K562 (cell line): ENCODE results near the gene TMEM187. TPM values are rescaled to one million over a fixed set of nuclear protein-coding genes. Genes with fewer than 3 reads are reported as not detected.

ENCODE experiments used
- ADNP ChIP-seq: fragments of 200-800 bp; sonication (Bioruptor generic); IDR thresholded peaks from 2 replicates; pipeline ENCODE4 v1.6.1; 2016; ENCODE audit warnings: missing genetic modification characterization, missing compliant biosample characterization
- C11orf30 ChIP-seq: fragments of 450-650 bp; IDR thresholded peaks from 2 replicates; pipeline ENCODE4 v1.6.1; 2016; ENCODE audit warnings: low read depth, mild to moderate bottlenecking
- CBFA2T3 ChIP-seq: fragments of 450-650 bp; IDR thresholded peaks from 2 replicates; pipeline ENCODE4 v1.6.1; 2017
- CCAR2 ChIP-seq: fragments of 200-400 bp; formaldehyde crosslinking; IDR thresholded peaks from 2 replicates; pipeline ENCODE4 v1.6.1; 2017; ENCODE audit warnings: mild to moderate bottlenecking, low read depth, low read length
- COPS2 ChIP-seq: fragments of 450-650 bp; conservative IDR thresholded peaks from 2 replicates; pipeline ENCODE4 v1.6.1; 2016; ENCODE audit warnings: mild to moderate bottlenecking, moderate library complexity
- DMBX1 ChIP-seq: fragments of 250-450 bp; sonication (Bioruptor Pico); IDR thresholded peaks from 2 replicates; pipeline ENCODE4 v1.8.0; 2022; ENCODE audit warnings: inconsistent platforms, mild to moderate bottlenecking, moderate library complexity, borderline replicate concordance
- EHMT2 ChIP-seq: fragments of 450-650 bp; IDR thresholded peaks from 2 replicates; pipeline ENCODE4 v1.6.1; 2018; ENCODE audit warnings: antibody characterized with exemption
- HDAC6 ChIP-seq: IDR thresholded peaks from 2 replicates; pipeline ENCODE4 v1.6.1; 2012; ENCODE audit warnings: low read depth, mild to moderate bottlenecking, control low read depth, inconsistent platforms, low read length, moderate library complexity
- HNRNPUL1 ChIP-seq: fragments of 200-400 bp; formaldehyde crosslinking; IDR thresholded peaks from 2 replicates; pipeline ENCODE4 v1.6.1; 2017; ENCODE audit warnings: low read length
- ILK ChIP-seq: fragments of 450-650 bp; IDR thresholded peaks from 2 replicates; pipeline ENCODE4 v1.6.1; 2016; ENCODE audit warnings: missing genetic modification characterization, low read depth, mild to moderate bottlenecking, missing compliant biosample characterization, moderate library complexity, borderline replicate concordance
- MEIS2 ChIP-seq: fragments of 450-650 bp; IDR thresholded peaks from 2 replicates; pipeline ENCODE4 v1.6.1; 2014; ENCODE audit warnings: mild to moderate bottlenecking; ENCODE audit not compliant: partially characterized antibody
- MTA1 ChIP-seq: fragments of 450-650 bp; IDR thresholded peaks from 2 replicates; pipeline ENCODE4 v1.6.1; 2017; ENCODE audit warnings: borderline replicate concordance
- MTA3 ChIP-seq: fragments of 450-650 bp; formaldehyde crosslinking; IDR thresholded peaks from 2 replicates; pipeline ENCODE4 v1.6.1; 2017; ENCODE audit warnings: mild to moderate bottlenecking, borderline replicate concordance
- NRF1 ChIP-seq, 2 experiments: fragments of 450-650 bp; IDR thresholded peaks in 1 of 2; conservative IDR thresholded peaks in 1 of 2; 2 replicates each; pipeline ENCODE4 v1.6.1; 2014; ENCODE audit warnings: mild to moderate bottlenecking in 2 of 2
- PTRF ChIP-seq: fragments of 450-650 bp; IDR thresholded peaks from 2 replicates; pipeline ENCODE4 v1.6.1; 2016; ENCODE audit warnings: mild to moderate bottlenecking, missing genetic modification characterization, missing compliant biosample characterization
- RBM14 ChIP-seq: fragments of 200-400 bp; formaldehyde crosslinking; IDR thresholded peaks from 2 replicates; pipeline ENCODE4 v1.6.1; 2018; ENCODE audit warnings: low read depth, mild to moderate bottlenecking, low read length, moderate library complexity, borderline replicate concordance; ENCODE audit not compliant: insufficient read depth
- SAFB2 ChIP-seq: fragments of 200-400 bp; formaldehyde crosslinking; IDR thresholded peaks from 2 replicates; pipeline ENCODE4 v1.6.1; 2018; ENCODE audit warnings: borderline replicate concordance, low read length, low read depth, moderate library complexity; ENCODE audit not compliant: severe bottlenecking
- SMAD4 ChIP-seq: fragments of 250-450 bp; sonication (Bioruptor Pico); conservative IDR thresholded peaks from 2 replicates; pipeline ENCODE4 v1.8.0; 2021; ENCODE audit warnings: inconsistent platforms, mild to moderate bottlenecking, moderate library complexity
- TCF7L2 ChIP-seq: fragments of 150-350 bp; IDR thresholded peaks from 2 replicates; pipeline ENCODE4 v1.6.1; 2016; ENCODE audit warnings: low read depth, mild to moderate bottlenecking, low read length, moderate library complexity
- TOE1 ChIP-seq, 2 experiments: fragments of 450-650 bp in 1 of 2; sonication (generic) in 1 of 2; formaldehyde crosslinking in 1 of 2; IDR thresholded peaks; 2 replicates each; pipeline versions ENCODE4 v1.7.1 to v1.8.0; 2016 to 2022; ENCODE audit warnings: borderline replicate concordance in 2 of 2, mild to moderate bottlenecking in 2 of 2, antibody characterized with exemption in 1 of 2, inconsistent platforms in 1 of 2, low read depth in 1 of 2, missing genetic modification reagents in 1 of 2, moderate library complexity in 1 of 2
- U2AF2 ChIP-seq: fragments of 200-400 bp; formaldehyde crosslinking; optimal IDR thresholded peaks from 2 replicates; pipeline ENCODE3; 2017; ENCODE audit warnings: low read depth, mild to moderate bottlenecking, low read length
- ZKSCAN8 ChIP-seq: fragments of 200-800 bp; sonication (Bioruptor generic); IDR thresholded peaks from 2 replicates; pipeline ENCODE4 v1.6.1; 2016; ENCODE audit warnings: missing genetic modification characterization, missing compliant biosample characterization
- ZNF232 ChIP-seq: sonication (generic); formaldehyde crosslinking; IDR thresholded peaks from 2 replicates; pipeline ENCODE4 v1.8.0; 2022; ENCODE audit warnings: mild to moderate bottlenecking, missing genetic modification reagents
- ZNF766 ChIP-seq: fragments of 200-800 bp; sonication (Bioruptor generic); conservative IDR thresholded peaks from 2 replicates; pipeline ENCODE4 v1.6.1; 2016; ENCODE audit warnings: missing genetic modification characterization, missing compliant biosample characterization
- polyA plus RNA-seq, 8 experiments: library from polyadenylated mRNA; depleted of rRNA in 4 of 8; stranded (reverse) in 5 of 8; unstranded in 3 of 8; fragments of >200 nt; fragmentation: Nextera tagmentation in 2 of 8; fragmentation: Illumina TruSeq in 1 of 8; extraction: Ambion mirVana in 2 of 8; extraction: Trizol in 1 of 8; gene quantifications; 2 replicates each; pipeline versions ENCODE4 v1.2.1 to v1.2.3, GENCODE V29; 2011 to 2014; ENCODE audit warnings: inconsistent platforms in 1 of 8, missing spikeins in 1 of 8
- total RNA-seq, 7 experiments: library from RNA; depleted of rRNA in 6 of 7; stranded (reverse); fragments of >200 nt in 6 of 7; fragmentation: Illumina TruSeq in 2 of 7; extraction: Trizol in 2 of 7; gene quantifications; 2 replicates each; pipeline versions ENCODE4 v1.2.1 to v1.2.3, GENCODE V29; 2011 to 2021; ENCODE audit warnings: low replicate concordance in 1 of 7
- TF ChIP-seq, protein P1 (sequence below): fragments of 450-650 bp; IDR thresholded peaks from 2 replicates; pipeline ENCODE4 v1.6.1; 2016
- TF ChIP-seq, protein P2 (sequence below): fragments of 250-450 bp; sonication (Bioruptor Pico); IDR thresholded peaks from 2 replicates; pipeline ENCODE4 v1.4.0; 2020; ENCODE audit warnings: mild to moderate bottlenecking

The TMEM187 gene
- total and polyA plus RNA-seq, 9 of the 15 experiments (the other 6 are each of a cell fraction or from before 2014, with no cell fraction given): 0.13 to 6.4 (median 1.6) TPM

- TF ChIP-seq DMBX1 (CRISPR knock-in tag) (no peak), ZNF232 (CRISPR knock-in tag) (no peak), HNRNPUL1 (no peak), MTA3 (no peak), EHMT2 (no peak), SMAD4 (CRISPR knock-in tag) (peak; percentile 27), ADNP (tag) (no peak), U2AF2 (no peak), C11orf30 (no peak), SAFB2 (no peak), HDAC6 (no peak), COPS2 (no peak), CCAR2 (no peak), TCF7L2 (no peak), MEIS2 (peak; percentile 75), ZNF766 (CRISPR knock-in tag) (no peak), ZKSCAN8 (CRISPR knock-in tag) (no peak), CBFA2T3 (no peak), NRF1 (conservative IDR thresholded peaks at IDR 0.05 in 1 of 2, IDR thresholded peaks at IDR 0.05 in 1 of 2) (peak; percentile 93 to 95), ILK (tag) (no peak), RBM14 (no peak), PTRF (tag) (no peak), TOE1 (IDR thresholded peaks at IDR 0.05; ENCODE audit: borderline replicate concordance) (no peak), TOE1 (CRISPR knock-in tag; IDR thresholded peaks at IDR 0.05; ENCODE audit: borderline replicate concordance, low read depth) (no peak), MTA1 (no peak)
- TF ChIP-seq, protein P1, sequence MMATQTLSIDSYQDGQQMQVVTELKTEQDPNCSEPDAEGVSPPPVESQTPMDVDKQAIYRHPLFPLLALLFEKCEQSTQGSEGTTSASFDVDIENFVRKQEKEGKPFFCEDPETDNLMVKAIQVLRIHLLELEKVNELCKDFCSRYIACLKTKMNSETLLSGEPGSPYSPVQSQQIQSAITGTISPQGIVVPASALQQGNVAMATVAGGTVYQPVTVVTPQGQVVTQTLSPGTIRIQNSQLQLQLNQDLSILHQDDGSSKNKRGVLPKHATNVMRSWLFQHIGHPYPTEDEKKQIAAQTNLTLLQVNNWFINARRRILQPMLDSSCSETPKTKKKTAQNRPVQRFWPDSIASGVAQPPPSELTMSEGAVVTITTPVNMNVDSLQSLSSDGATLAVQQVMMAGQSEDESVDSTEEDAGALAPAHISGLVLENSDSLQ: no peak
- TF ChIP-seq, protein P2, sequence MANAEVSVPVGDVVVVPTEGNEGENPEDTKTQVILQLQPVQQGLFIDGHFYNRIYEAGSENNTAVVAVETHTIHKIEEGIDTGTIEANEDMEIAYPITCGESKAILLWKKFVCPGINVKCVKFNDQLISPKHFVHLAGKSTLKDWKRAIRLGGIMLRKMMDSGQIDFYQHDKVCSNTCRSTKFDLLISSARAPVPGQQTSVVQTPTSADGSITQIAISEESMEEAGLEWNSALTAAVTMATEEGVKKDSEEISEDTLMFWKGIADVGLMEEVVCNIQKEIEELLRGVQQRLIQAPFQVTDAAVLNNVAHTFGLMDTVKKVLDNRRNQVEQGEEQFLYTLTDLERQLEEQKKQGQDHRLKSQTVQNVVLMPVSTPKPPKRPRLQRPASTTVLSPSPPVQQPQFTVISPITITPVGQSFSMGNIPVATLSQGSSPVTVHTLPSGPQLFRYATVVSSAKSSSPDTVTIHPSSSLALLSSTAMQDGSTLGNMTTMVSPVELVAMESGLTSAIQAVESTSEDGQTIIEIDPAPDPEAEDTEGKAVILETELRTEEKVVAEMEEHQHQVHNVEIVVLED (CRISPR knock-in tag): peak; percentile 71
These were observed at the start of gene TMEM187 (continued) for GRCh38 chrX:153972368-153973126.
